K562 (cell line): ENCODE data around the gene PCK2. TPM values are rescaled to one million over a fixed set of nuclear protein-coding genes. Genes with fewer than 3 reads are reported as not detected.
A peak's percentile ranks its signal among the peaks of the same experiment; 100 is the strongest.

ENCODE experiments used
- BMI1 ChIP-seq: fragments of 150-350 bp; IDR thresholded peaks from 2 replicates; pipeline ENCODE4 v1.6.1; 2014; ENCODE audit warnings: low read length
- BRF2 ChIP-seq: IDR thresholded peaks from 3 replicates; pipeline ENCODE4 v1.6.1; 2011; ENCODE audit warnings: borderline replicate concordance, mild to moderate bottlenecking; ENCODE audit not compliant: insufficient read length, insufficient read depth
- CBFB ChIP-seq: sonication (generic); formaldehyde crosslinking; IDR thresholded peaks from 2 replicates; pipeline ENCODE4 v1.4.0; 2020; ENCODE audit warnings: mild to moderate bottlenecking, missing genetic modification reagents
- CBX2 ChIP-seq: fragments of 200-600 bp; sonication (generic); IDR thresholded peaks from one replicate; pipeline ENCODE4 v1.6.1; 2012; ENCODE audit warnings: mild to moderate bottlenecking, low read length, inconsistent platforms; ENCODE audit not compliant: insufficient read depth, poor library complexity, severe bottlenecking
- CHD1 ChIP-seq: fragments of 200-600 bp; sonication (generic); IDR thresholded peaks from one replicate; pipeline ENCODE4 v1.6.1; 2012; ENCODE audit warnings: mild to moderate bottlenecking, moderate library complexity, low read length, inconsistent platforms
- DACH1 ChIP-seq: fragments of 450-650 bp; IDR thresholded peaks from 2 replicates; pipeline ENCODE4 v1.6.1; 2018; ENCODE audit not compliant: partially characterized antibody
- L3MBTL2 ChIP-seq: fragments of 450-650 bp; IDR thresholded peaks from 2 replicates; pipeline ENCODE4 v1.6.1; 2016; ENCODE audit warnings: mild to moderate bottlenecking, moderate library complexity
- MYC ChIP-seq, 2 experiments: fragments of 250-450 bp in 1 of 2; sonication (Bioruptor Pico) in 1 of 2; IDR thresholded peaks; 2 replicates each; pipeline versions ENCODE4 v1.5.1 to v1.6.1; 2012 to 2021; ENCODE audit warnings: low read depth in 2 of 2, borderline replicate concordance in 1 of 2, improper control_type of control experiment in 1 of 2, low read length in 1 of 2, mild to moderate bottlenecking in 1 of 2, moderate library complexity in 1 of 2
- MYNN ChIP-seq, 2 experiments: sonication (generic); formaldehyde crosslinking in 1 of 2; IDR thresholded peaks; 2 replicates each; pipeline versions ENCODE4 v1.5.0 to v1.6.1; 2016 to 2020; ENCODE audit warnings: antibody characterized with exemption in 1 of 2, missing genetic modification reagents in 1 of 2
- PML ChIP-seq: IDR thresholded peaks from 2 replicates; pipeline ENCODE4 v1.6.1; 2012; ENCODE audit warnings: low read length, inconsistent platforms
- SMARCA5 ChIP-seq: fragments of 450-650 bp; IDR thresholded peaks from 2 replicates; pipeline ENCODE4 v1.6.1; 2016
- TAL1 ChIP-seq: fragments of 450-650 bp; IDR thresholded peaks from 2 replicates; pipeline ENCODE4 v1.6.1; 2016; ENCODE audit warnings: mild to moderate bottlenecking
- XRCC3 ChIP-seq: fragments of 450-650 bp; IDR thresholded peaks from 2 replicates; pipeline ENCODE4 v1.6.1; 2017; ENCODE audit warnings: mild to moderate bottlenecking, moderate library complexity
- ZNF184 ChIP-seq: sonication (generic); formaldehyde crosslinking; IDR thresholded peaks from 2 replicates; pipeline ENCODE4 v1.5.0; 2020; ENCODE audit warnings: missing genetic modification reagents
- ZNF398 ChIP-seq: fragments of 250-450 bp; sonication (Bioruptor Pico); IDR thresholded peaks from 2 replicates; pipeline ENCODE4 v1.8.0; 2021; ENCODE audit warnings: moderate library complexity, mild to moderate bottlenecking, inconsistent platforms
- ZNF507 ChIP-seq: conservative IDR thresholded peaks from 2 replicates; pipeline ENCODE4 v1.6.1; 2017; ENCODE audit warnings: missing genetic modification characterization, missing compliant biosample characterization
- ZNF512 ChIP-seq: IDR thresholded peaks from 2 replicates; pipeline ENCODE4 v1.6.1; 2016; ENCODE audit warnings: missing genetic modification characterization, missing compliant biosample characterization
- ZSCAN29 ChIP-seq: fragments of 450-650 bp; IDR thresholded peaks from 2 replicates; pipeline ENCODE4 v1.6.1; 2017
- polyA plus RNA-seq, 8 experiments: library from polyadenylated mRNA; depleted of rRNA in 4 of 8; stranded (reverse) in 5 of 8; unstranded in 3 of 8; fragments of >200 nt; fragmentation: Nextera tagmentation in 2 of 8; fragmentation: Illumina TruSeq in 1 of 8; extraction: Ambion mirVana in 2 of 8; extraction: Trizol in 1 of 8; gene quantifications; 2 replicates each; pipeline versions ENCODE4 v1.2.1 to v1.2.3, GENCODE V29; 2011 to 2014; ENCODE audit warnings: inconsistent platforms in 1 of 8, missing spikeins in 1 of 8
- total RNA-seq, 7 experiments: library from RNA; depleted of rRNA in 6 of 7; stranded (reverse); fragments of >200 nt in 6 of 7; fragmentation: Illumina TruSeq in 2 of 7; extraction: Trizol in 2 of 7; gene quantifications; 2 replicates each; pipeline versions ENCODE4 v1.2.1 to v1.2.3, GENCODE V29; 2011 to 2021; ENCODE audit warnings: low replicate concordance in 1 of 7
- TF ChIP-seq, protein P1 (sequence below): IDR thresholded peaks from 2 replicates; pipeline ENCODE4 v1.6.1; 2012; ENCODE audit warnings: low read depth, low read length, improper control_type of control experiment, borderline replicate concordance
- TF ChIP-seq, protein P2 (sequence below): fragments of 250-450 bp; sonication (Bioruptor Pico); IDR thresholded peaks from 2 replicates; pipeline ENCODE4 v1.8.0; 2021; ENCODE audit warnings: mild to moderate bottlenecking, moderate library complexity

The PCK2 gene
- total and polyA plus RNA-seq, 9 of the 15 experiments (the other 6 are each of a cell fraction or from before 2014, with no cell fraction given): 3.3 to 60.9 (median 30.4) TPM

DNA sequence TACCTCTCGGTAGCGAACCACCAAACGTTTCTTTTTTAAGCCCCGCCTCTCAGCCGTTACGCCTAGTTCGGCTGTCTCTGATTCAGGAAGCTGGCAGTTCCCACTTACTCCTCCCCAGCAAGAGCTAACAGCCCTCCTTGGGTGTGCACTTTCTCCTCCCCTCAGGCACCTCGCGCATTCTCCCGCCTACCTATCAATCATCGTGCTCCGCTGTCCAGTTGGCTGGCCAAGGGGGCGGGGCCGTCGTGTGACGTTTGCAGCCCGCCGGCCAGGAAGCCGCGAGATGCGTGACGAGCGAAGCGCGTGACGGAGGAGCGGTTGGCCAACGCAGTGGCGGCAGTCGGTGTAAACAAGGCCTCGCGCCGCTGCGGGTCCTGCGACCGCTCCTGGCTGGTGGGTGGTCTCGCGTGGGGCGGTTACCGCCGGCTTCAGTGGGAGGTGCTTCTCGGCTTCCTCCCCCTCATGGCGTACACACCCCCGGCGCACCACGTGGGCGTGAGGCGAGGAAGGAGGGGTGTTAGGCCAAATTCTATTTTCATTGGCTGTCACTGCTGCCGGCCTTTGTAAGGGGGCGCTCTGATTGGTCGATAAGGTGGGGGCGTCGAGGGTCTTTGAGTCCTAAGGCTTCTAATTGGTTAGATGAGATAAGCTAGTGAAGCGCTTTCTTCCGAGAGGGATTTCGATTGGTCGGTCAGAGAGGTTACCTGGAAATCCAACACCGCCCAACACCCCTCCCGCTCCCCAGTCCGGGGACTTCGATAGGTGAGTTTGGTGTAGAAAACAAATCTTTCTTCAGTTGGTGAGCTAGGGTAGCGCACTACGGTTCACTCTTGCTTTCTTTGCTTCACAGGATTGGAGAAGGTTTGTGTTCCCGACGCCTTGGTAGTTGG lies 20.7 kb downstream of the PCK2 start, which contains the start of the genes DCAF11 and NRL (continued):
- TF ChIP-seq, protein P1, sequence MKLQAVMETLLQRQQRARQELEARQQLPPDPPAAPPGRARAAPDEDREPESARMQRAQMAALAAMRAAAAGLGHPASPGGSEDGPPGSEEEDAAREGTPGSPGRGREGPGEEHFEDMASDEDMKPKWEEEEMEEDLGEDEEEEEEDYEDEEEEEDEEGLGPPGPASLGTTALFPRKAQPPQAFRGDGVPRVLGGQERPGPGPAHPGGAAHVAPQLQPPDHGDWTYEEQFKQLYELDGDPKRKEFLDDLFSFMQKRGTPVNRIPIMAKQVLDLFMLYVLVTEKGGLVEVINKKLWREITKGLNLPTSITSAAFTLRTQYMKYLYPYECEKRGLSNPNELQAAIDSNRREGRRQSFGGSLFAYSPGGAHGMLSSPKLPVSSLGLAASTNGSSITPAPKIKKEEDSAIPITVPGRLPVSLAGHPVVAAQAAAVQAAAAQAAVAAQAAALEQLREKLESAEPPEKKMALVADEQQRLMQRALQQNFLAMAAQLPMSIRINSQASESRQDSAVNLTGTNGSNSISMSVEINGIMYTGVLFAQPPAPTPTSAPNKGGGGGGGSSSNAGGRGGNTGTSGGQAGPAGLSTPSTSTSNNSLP: no peak
- TF ChIP-seq ZNF398 (CRISPR knock-in tag) (no peak), PML (no peak; the same call in 1 of the 2 replicates), MYC (IDR thresholded peaks at IDR 0.05; ENCODE audit: low read depth, low read length) (peak; percentile 97), MYC (CRISPR knock-in tag; IDR thresholded peaks at IDR 0.05; ENCODE audit: borderline replicate concordance, low read depth) (peak; percentile 98), CBFB (CRISPR knock-in tag) (no peak), BRF2 (no peak), ZNF507 (no peak), ZNF512 (tag) (no peak), TAL1 (no peak), SMARCA5 (no peak), BMI1 (no peak), DACH1 (no peak), CHD1 (no peak), XRCC3 (no peak), L3MBTL2 (peak; percentile 94), ZSCAN29 (no peak), CBX2 (no peak), ZNF184 (CRISPR knock-in tag) (no peak), MYNN (IDR thresholded peaks at IDR 0.05) (no peak), MYNN (CRISPR knock-in tag; IDR thresholded peaks at IDR 0.05) (no peak)
- TF ChIP-seq, protein P2, sequence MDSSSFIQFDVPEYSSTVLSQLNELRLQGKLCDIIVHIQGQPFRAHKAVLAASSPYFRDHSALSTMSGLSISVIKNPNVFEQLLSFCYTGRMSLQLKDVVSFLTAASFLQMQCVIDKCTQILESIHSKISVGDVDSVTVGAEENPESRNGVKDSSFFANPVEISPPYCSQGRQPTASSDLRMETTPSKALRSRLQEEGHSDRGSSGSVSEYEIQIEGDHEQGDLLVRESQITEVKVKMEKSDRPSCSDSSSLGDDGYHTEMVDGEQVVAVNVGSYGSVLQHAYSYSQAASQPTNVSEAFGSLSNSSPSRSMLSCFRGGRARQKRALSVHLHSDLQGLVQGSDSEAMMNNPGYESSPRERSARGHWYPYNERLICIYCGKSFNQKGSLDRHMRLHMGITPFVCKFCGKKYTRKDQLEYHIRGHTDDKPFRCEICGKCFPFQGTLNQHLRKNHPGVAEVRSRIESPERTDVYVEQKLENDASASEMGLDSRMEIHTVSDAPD (CRISPR knock-in tag): no peak
